Neural cell (in vitro differentiated cells): ENCODE data around the gene PTPN1. TPM values are rescaled to one million over a fixed set of nuclear protein-coding genes. Genes with fewer than 3 reads are reported as not detected.

Source experiments
- H2AFZ ChIP-seq: fragments of 200-600, 300-800 bp; sonication (generic), shearing (Covaris generic); 2 replicates; pipeline ENCODE4 v1.6.0; 2014; ENCODE audit warnings: low read depth, mild to moderate bottlenecking, antibody characterized with exemption, low read length, moderate library complexity
- H3F3A ChIP-seq: fragments of 200-600 bp; shearing (Covaris generic); 2 replicates; pipeline ENCODE4 v1.6.1; 2016; ENCODE audit warnings: mild to moderate bottlenecking, moderate library complexity, mixed read lengths, antibody characterized with exemption, low read length; ENCODE audit not compliant: insufficient read depth, poor library complexity, severe bottlenecking
- H3K27ac ChIP-seq: fragments of 200-600, 300-800 bp; sonication (generic), shearing (Covaris generic); 2 replicates; pipeline ENCODE4 v1.5.1; 2014; ENCODE audit warnings: mild to moderate bottlenecking, low read length, moderate library complexity
- H3K27me3 ChIP-seq: fragments of 300-800, 200-600 bp; sonication (generic), shearing (Covaris generic); 2 replicates; pipeline ENCODE4 v1.6.0; 2014; ENCODE audit warnings: mild to moderate bottlenecking, low read depth, low read length, moderate library complexity; ENCODE audit not compliant: insufficient read depth
- H3K36me3 ChIP-seq: fragments of 300-800, 200-600 bp; sonication (generic), shearing (Covaris generic); 2 replicates; pipeline ENCODE4 v1.5.1; 2014; ENCODE audit warnings: mild to moderate bottlenecking, antibody characterized with exemption, low read length, moderate library complexity; ENCODE audit not compliant: insufficient read depth
- H3K4me2 ChIP-seq: fragments of 300-800, 200-600 bp; sonication (generic), shearing (Covaris generic); 2 replicates; pipeline ENCODE4 v1.6.0; 2014; ENCODE audit warnings: mild to moderate bottlenecking, low read length
- H3K4me3 ChIP-seq: fragments of 300-800, 200-600 bp; sonication (generic), shearing (Covaris generic); 2 replicates; pipeline ENCODE4 v1.5.1; 2014; ENCODE audit warnings: mild to moderate bottlenecking, low read length, moderate library complexity
- H3K79me2 ChIP-seq: fragments of 200-600 bp; shearing (Covaris generic); replicated peaks from 2 replicates; pipeline ENCODE4 v1.6.0; 2014; ENCODE audit warnings: mild to moderate bottlenecking, low read length, moderate library complexity; ENCODE audit not compliant: insufficient read depth
- H3K9ac ChIP-seq: fragments of 300-800, 200-600 bp; sonication (generic), shearing (Covaris generic); 2 replicates; pipeline ENCODE4 v1.6.1; 2016; ENCODE audit warnings: mild to moderate bottlenecking, low read length, mixed read lengths
- H3K9me2 ChIP-seq: fragments of 200-600 bp; shearing (Covaris generic); 2 replicates; pipeline ENCODE4 v1.6.1; 2016; ENCODE audit warnings: mild to moderate bottlenecking, low read length, mixed read lengths; ENCODE audit not compliant: insufficient read depth
- H3K9me3 ChIP-seq: fragments of 200-600, 300-800 bp; sonication (generic), shearing (Covaris generic); 2 replicates; pipeline ENCODE4 v1.6.1; 2016; ENCODE audit warnings: mild to moderate bottlenecking, mixed run types, low read length, moderate library complexity, mixed read lengths
- H4K20me1 ChIP-seq: fragments of 200-600 bp; shearing (Covaris generic); 2 replicates; pipeline ENCODE4 v1.6.1; 2016; ENCODE audit warnings: mild to moderate bottlenecking, mixed run types; ENCODE audit not compliant: insufficient read depth
- CTCF ChIP-seq: fragments of 450-650 bp; IDR thresholded peaks from 2 replicates; pipeline ENCODE4 v1.5.1; 2014; ENCODE audit warnings: antibody characterized with exemption, mild to moderate bottlenecking, moderate library complexity; ENCODE audit not compliant: poor library complexity, severe bottlenecking
- EP300 ChIP-seq: fragments of 450-650 bp; conservative IDR thresholded peaks from 2 replicates; pipeline ENCODE4 v1.6.1; 2014; ENCODE audit warnings: antibody characterized with exemption, mild to moderate bottlenecking, moderate library complexity; ENCODE audit not compliant: poor library complexity, severe bottlenecking
- EZH2 ChIP-seq: fragments of 200-600, 300-800 bp; shearing (Covaris generic), sonication (generic); IDR thresholded peaks from 2 replicates; pipeline ENCODE4 v1.6.1; 2014; ENCODE audit warnings: antibody characterized with exemption, low read length, borderline replicate concordance, mild to moderate bottlenecking; ENCODE audit not compliant: insufficient read depth, poor library complexity, severe bottlenecking
- MXI1 ChIP-seq: fragments of 450-650 bp; conservative IDR thresholded peaks from 2 replicates; pipeline ENCODE4 v1.6.1; 2014; ENCODE audit warnings: antibody characterized with exemption, mild to moderate bottlenecking; ENCODE audit not compliant: poor library complexity, severe bottlenecking
- POLR2AphosphoS5 ChIP-seq: IDR thresholded peaks from 2 replicates; pipeline ENCODE4 v1.6.1; 2012
- RAD21 ChIP-seq: fragments of 450-650 bp; conservative IDR thresholded peaks from 2 replicates; pipeline ENCODE4 v1.6.1; 2014; ENCODE audit warnings: antibody characterized with exemption, mild to moderate bottlenecking, moderate library complexity
- REST ChIP-seq: IDR thresholded peaks from 2 replicates; pipeline ENCODE4 v1.6.1; 2012; ENCODE audit warnings: borderline replicate concordance
- SMC3 ChIP-seq: fragments of 450-650 bp; conservative IDR thresholded peaks from 2 replicates; pipeline ENCODE4 v1.6.1; 2014; ENCODE audit warnings: antibody characterized with exemption, mild to moderate bottlenecking, moderate library complexity; ENCODE audit not compliant: poor library complexity
- TAF1 ChIP-seq: IDR thresholded peaks from 2 replicates; pipeline ENCODE4 v1.6.1; 2012; ENCODE audit warnings: low read depth
- polyA plus RNA-seq: library from polyadenylated mRNA; depleted of rRNA; stranded (reverse); fragments of >200 nt; gene quantifications from 2 replicates; pipeline ENCODE4 v1.2.3, GENCODE V29; 2014

The PTPN1 gene
- polyA plus RNA-seq, 1 donor from 2014 or later = 48.1 TPM

- H3K9ac ChIP-seq = no peak overlapping the region
- H2AFZ ChIP-seq = no peak overlapping the region
- no peak overlapping the region for H3K4me2 ChIP-seq
- no peaks in the 10 kb centered on the region for H3K79me2 ChIP-seq
- H3K27me3 ChIP-seq = no peaks in the 10 kb centered on the region
- no peak overlapping the region for H3K4me3 ChIP-seq
- H3F3A ChIP-seq = no peaks in the 10 kb centered on the region
- no peaks in the 10 kb centered on the region for H3K9me2 ChIP-seq
- no peaks in the 10 kb centered on the region for H4K20me1 ChIP-seq
- TF ChIP-seq MXI1 = no peak
- TF ChIP-seq EZH2 = no peak
- no peak for TF ChIP-seq TAF1
- TF ChIP-seq REST = no peak
- no peak for TF ChIP-seq RAD21
- TF ChIP-seq CTCF = no peak
- no peak for TF ChIP-seq SMC3
- TF ChIP-seq EP300 = no peak
- TF ChIP-seq POLR2AphosphoS5 = no peak
- peaks cover 5% of the 10 kb centered on the region for H3K36me3 ChIP-seq
- H3K27ac ChIP-seq = no peak overlapping the region
- H3K9me3 ChIP-seq = no peaks in the 10 kb centered on the region
Measured at GRCh38 chr20:50590348-50590664, 80.1 kb downstream of the PTPN1 start.

GRCh38 chr20:50591233-50591852, 81.2 kb downstream of the PTPN1 start:
- no peaks in the 10 kb centered on the region for H3F3A ChIP-seq
- no peaks in the 10 kb centered on the region for H3K9me2 ChIP-seq
- H3K9ac ChIP-seq = no peak overlapping the region
- H4K20me1 ChIP-seq = no peaks in the 10 kb centered on the region
- H3K4me3 ChIP-seq = no peak overlapping the region
- H3K9me3 ChIP-seq = no peaks in the 10 kb centered on the region
- no peaks in the 10 kb centered on the region for H3K27me3 ChIP-seq
- no peak overlapping the region for H2AFZ ChIP-seq
- TF ChIP-seq EZH2 (no peak), TAF1 (no peak), RAD21 (no peak), POLR2AphosphoS5 (no peak), SMC3 (no peak), MXI1 (no peak), REST (no peak), CTCF (no peak), EP300 (no peak)
- H3K27ac ChIP-seq = no peak overlapping the region
- H3K4me2 ChIP-seq = no peak overlapping the region
- H3K79me2 ChIP-seq = no peaks in the 10 kb centered on the region
- H3K36me3 ChIP-seq = peaks cover 5% of the 10 kb centered on the region
